Measurements from ENCODE around the gene INSIG1. TPM values are rescaled to one million over a fixed set of nuclear protein-coding genes. Genes with fewer than 3 reads are reported as not detected.

INSIG1 gene
- total RNA-seq, 1 experiment from 2014 or later: 53.4 TPM

- no peak overlapping the region for H3K4me3 ChIP-seq (ENCODE audit: low read depth, low read length, poor library complexity, severe bottlenecking)
- CTCF ChIA-PET: no interaction called here
- intact Hi-C loops (cut with micrococcal nuclease; ENCODE audit: unreplicated experiment): no loop called here
Measured at GRCh38 chr7:155306673-155307470, 9.2 kb downstream of the INSIG1 start.

GRCh38 chr7:155308330-155309020 is 10.8 kb downstream of the INSIG1 start:
- BruUV-seq (replicated peaks): no TSS peak
- CTCF ChIA-PET: no interaction called here
- H3K4me1 ChIP-seq (ENCODE audit: insufficient read depth, low read length, poor library complexity, severe bottlenecking): no peaks in the 10 kb centered on the region
- H3K36me3 ChIP-seq (ENCODE audit: insufficient read depth, low read length, poor library complexity, severe bottlenecking): peaks cover 68% of the 10 kb centered on the region
- H3K4me3 ChIP-seq (ENCODE audit: low read depth, low read length, poor library complexity, severe bottlenecking): no peak overlapping the region
- no peaks in the 10 kb centered on the region for H3K27me3 ChIP-seq (replicated peaks; ENCODE audit: insufficient read depth, low read depth, low read length, poor library complexity)
- no peak for DNase-seq (ENCODE audit: low spot score)
- intact Hi-C loops (cut with micrococcal nuclease; ENCODE audit: unreplicated experiment): no loop called here
- H3K27ac ChIP-seq (ENCODE audit: low read depth, low read length, poor library complexity, severe bottlenecking): no peak overlapping the region
- no peaks in the 10 kb centered on the region for H3K9me3 ChIP-seq (ENCODE audit: low read depth, low read length, poor library complexity, severe bottlenecking)
- TF ChIP-seq CTCF (conservative IDR thresholded peaks at IDR 0.05; ENCODE audit: low read depth, low read length) (no peak), EZH2 (IDR thresholded peaks at IDR 0.05; ENCODE audit: borderline replicate concordance, low read depth, low read length, poor library complexity, severe bottlenecking) (no peak)
- POLR2A ChIA-PET (ENCODE audit: low non-redundant PET): no interaction called here

More at GRCh38 chr7:155306673-155307470, 9.2 kb downstream of the INSIG1 start:
- H3K4me1 ChIP-seq (ENCODE audit: insufficient read depth, low read length, poor library complexity, severe bottlenecking): no peaks in the 10 kb centered on the region
- no peaks in the 10 kb centered on the region for H3K9me3 ChIP-seq (ENCODE audit: low read depth, low read length, poor library complexity, severe bottlenecking)
- peaks cover 84% of the 10 kb centered on the region for H3K36me3 ChIP-seq (ENCODE audit: insufficient read depth, low read length, poor library complexity, severe bottlenecking)
- TF ChIP-seq EZH2 (IDR thresholded peaks at IDR 0.05; ENCODE audit: borderline replicate concordance, low read depth, low read length, poor library complexity, severe bottlenecking) (no peak), CTCF (conservative IDR thresholded peaks at IDR 0.05; ENCODE audit: low read depth, low read length) (no peak)
- DNase-seq (ENCODE audit: low spot score): no peak
- BruUV-seq (replicated peaks): no TSS peak
- H3K27ac ChIP-seq (ENCODE audit: low read depth, low read length, poor library complexity, severe bottlenecking): peak overlapping the region; percentile 18
- H3K27me3 ChIP-seq (replicated peaks; ENCODE audit: insufficient read depth, low read depth, low read length, poor library complexity): no peaks in the 10 kb centered on the region
- POLR2A ChIA-PET (ENCODE audit: low non-redundant PET): no interaction called here

GRCh38 chr7:155309021-155309338 is 11.3 kb downstream of the INSIG1 start:
- no peaks in the 10 kb centered on the region for H3K27me3 ChIP-seq (replicated peaks; ENCODE audit: insufficient read depth, low read depth, low read length, poor library complexity)
- H3K27ac ChIP-seq (ENCODE audit: low read depth, low read length, poor library complexity, severe bottlenecking): no peak overlapping the region
- CTCF ChIA-PET: no interaction called here
- no peaks in the 10 kb centered on the region for H3K4me1 ChIP-seq (ENCODE audit: insufficient read depth, low read length, poor library complexity, severe bottlenecking)
- TF ChIP-seq CTCF (conservative IDR thresholded peaks at IDR 0.05; ENCODE audit: low read depth, low read length): no peak
- TF ChIP-seq EZH2 (IDR thresholded peaks at IDR 0.05; ENCODE audit: borderline replicate concordance, low read depth, low read length, poor library complexity, severe bottlenecking): no peak
- H3K9me3 ChIP-seq (ENCODE audit: low read depth, low read length, poor library complexity, severe bottlenecking): no peaks in the 10 kb centered on the region
- H3K36me3 ChIP-seq (ENCODE audit: insufficient read depth, low read length, poor library complexity, severe bottlenecking): peaks cover 63% of the 10 kb centered on the region
- POLR2A ChIA-PET (ENCODE audit: low non-redundant PET): no interaction called here
- intact Hi-C loops (cut with micrococcal nuclease; ENCODE audit: unreplicated experiment): no loop called here
- no peak overlapping the region for H3K4me3 ChIP-seq (ENCODE audit: low read depth, low read length, poor library complexity, severe bottlenecking)
- DNase-seq (ENCODE audit: low spot score): no peak
- no TSS peak for BruUV-seq (replicated peaks)
